ENCODE results near the gene ZC3H8. TPM values are rescaled to one million over a fixed set of nuclear protein-coding genes. Genes with fewer than 3 reads are reported as not detected.
A peak's percentile ranks its signal among the peaks of the same experiment; 100 is the strongest.

ZC3H8 gene
- total RNA-seq, 1 experiment from 2014 or later = 19.9 TPM

DNA sequence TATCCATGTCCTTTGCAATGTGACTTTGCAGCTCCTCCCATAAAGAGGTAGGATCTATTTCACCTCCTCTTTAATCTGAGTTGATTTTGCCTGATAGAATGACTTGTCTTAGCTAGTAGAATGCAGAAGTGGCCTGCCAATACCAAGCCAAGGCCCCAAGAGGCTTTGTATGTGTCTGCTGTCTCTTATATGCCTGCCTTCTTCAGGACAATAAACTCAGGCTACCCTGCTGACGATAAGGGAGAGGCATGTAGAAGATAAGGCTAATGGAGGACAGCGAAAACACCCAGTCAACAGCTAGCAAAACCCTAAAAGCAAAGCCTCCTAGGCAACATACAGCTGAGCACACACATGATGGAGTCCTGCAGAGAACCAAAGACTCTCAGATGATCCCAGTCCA is 1.8 kb upstream of the ZC3H8 start:
- Histone ChIP-seq H3K4me1 (peaks cover 12% of the 10 kb centered on the region; the same call in 1 of the 2 replicates), H3K36me3 (ENCODE audit: control insufficient read depth, insufficient read depth, low read length) (no peaks in the 10 kb centered on the region), H3K9me3 (no peaks in the 10 kb centered on the region), H3K4me3 (ENCODE audit: low read depth, low read length) (no peak overlapping the region), H3K27me3 (replicated peaks; ENCODE audit: control insufficient read depth, insufficient read depth, low read length) (no peaks in the 10 kb centered on the region)
- Mint-ChIP-seq H3K27me3 (ENCODE audit: insufficient read depth, unreplicated experiment) (no peaks in the 10 kb centered on the region), H3K9me3 (ENCODE audit: unreplicated experiment) (no peaks in the 10 kb centered on the region), H3K27ac (ENCODE audit: unreplicated experiment) (no peak overlapping the region), H3K4me1 (ENCODE audit: low read depth, unreplicated experiment) (peaks cover 5% of the 10 kb centered on the region), H3K36me3 (ENCODE audit: insufficient read depth, unreplicated experiment) (peaks cover 9% of the 10 kb centered on the region), H3K4me3 (ENCODE audit: unreplicated experiment) (no peak overlapping the region)
- TF ChIP-seq, protein P1, sequence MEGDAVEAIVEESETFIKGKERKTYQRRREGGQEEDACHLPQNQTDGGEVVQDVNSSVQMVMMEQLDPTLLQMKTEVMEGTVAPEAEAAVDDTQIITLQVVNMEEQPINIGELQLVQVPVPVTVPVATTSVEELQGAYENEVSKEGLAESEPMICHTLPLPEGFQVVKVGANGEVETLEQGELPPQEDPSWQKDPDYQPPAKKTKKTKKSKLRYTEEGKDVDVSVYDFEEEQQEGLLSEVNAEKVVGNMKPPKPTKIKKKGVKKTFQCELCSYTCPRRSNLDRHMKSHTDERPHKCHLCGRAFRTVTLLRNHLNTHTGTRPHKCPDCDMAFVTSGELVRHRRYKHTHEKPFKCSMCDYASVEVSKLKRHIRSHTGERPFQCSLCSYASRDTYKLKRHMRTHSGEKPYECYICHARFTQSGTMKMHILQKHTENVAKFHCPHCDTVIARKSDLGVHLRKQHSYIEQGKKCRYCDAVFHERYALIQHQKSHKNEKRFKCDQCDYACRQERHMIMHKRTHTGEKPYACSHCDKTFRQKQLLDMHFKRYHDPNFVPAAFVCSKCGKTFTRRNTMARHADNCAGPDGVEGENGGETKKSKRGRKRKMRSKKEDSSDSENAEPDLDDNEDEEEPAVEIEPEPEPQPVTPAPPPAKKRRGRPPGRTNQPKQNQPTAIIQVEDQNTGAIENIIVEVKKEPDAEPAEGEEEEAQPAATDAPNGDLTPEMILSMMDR (IDR thresholded peaks at IDR 0.05; ENCODE audit: insufficient read depth in 1 of 2, low read depth in 1 of 2, low read length in 1 of 2, severe bottlenecking in 1 of 2, unreplicated experiment in 1 of 2) = no peak
- no peak for DNase-seq
- intact Hi-C loops (cut with micrococcal nuclease; ENCODE audit: unreplicated experiment) = loop anchor here (5.0 to 10.0 kb wide), 4 partner anchors 134 to 372 kb away; partner anchors contain the start of genes ANAPC1, RGPD8 and TTL
- CTCF ChIA-PET = interaction anchor here (0.7 kb wide), 1 partner anchor 195 kb away, joined by 4 read pairs; no protein-coding TSS in a partner anchor
- BruUV-seq (replicated peaks) = no TSS peak
- POLR2A ChIA-PET = no interaction called here

DNA sequence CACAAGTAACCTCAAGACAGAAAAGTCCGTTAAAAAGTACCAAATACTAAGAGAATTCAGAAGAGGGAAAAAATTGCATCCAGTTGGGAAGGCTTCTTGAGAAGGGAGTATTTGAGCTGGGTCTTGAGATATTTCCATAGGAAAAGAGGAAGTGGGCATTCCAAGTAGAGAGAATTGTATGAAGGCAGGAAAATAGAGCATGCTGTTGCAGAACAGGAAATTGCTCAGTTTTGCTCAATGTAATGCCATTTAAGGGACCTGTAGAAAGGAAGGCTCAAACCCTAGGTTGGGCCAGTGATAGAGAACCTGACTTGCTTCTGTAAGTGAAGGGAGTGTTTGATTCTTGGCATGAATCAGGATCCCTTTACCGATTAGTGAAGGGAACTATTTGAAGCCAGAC is 1.0 kb upstream of the ZC3H8 start:
- Mint-ChIP-seq H3K9me3 (ENCODE audit: unreplicated experiment) (no peaks in the 10 kb centered on the region), H3K36me3 (ENCODE audit: insufficient read depth, unreplicated experiment) (peaks cover 9% of the 10 kb centered on the region), H3K27ac (ENCODE audit: unreplicated experiment) (no peak overlapping the region), H3K4me3 (ENCODE audit: unreplicated experiment) (no peak overlapping the region), H3K4me1 (ENCODE audit: low read depth, unreplicated experiment) (peaks cover 5% of the 10 kb centered on the region), H3K27me3 (ENCODE audit: insufficient read depth, unreplicated experiment) (no peaks in the 10 kb centered on the region)
- DNase-seq = no peak
- Histone ChIP-seq H3K27me3 (replicated peaks; ENCODE audit: control insufficient read depth, insufficient read depth, low read length) (no peaks in the 10 kb centered on the region), H3K4me3 (ENCODE audit: low read depth, low read length) (no peak overlapping the region), H3K36me3 (ENCODE audit: control insufficient read depth, insufficient read depth, low read length) (no peaks in the 10 kb centered on the region), H3K4me1 (peaks cover 12% of the 10 kb centered on the region; the same call in 1 of the 2 replicates), H3K9me3 (no peaks in the 10 kb centered on the region)
- ChIA-PET CTCF (no interaction called here), POLR2A (no interaction called here)
- BruUV-seq (replicated peaks) = no TSS peak
- intact Hi-C loops (cut with micrococcal nuclease; ENCODE audit: unreplicated experiment) = loop anchor here (5.0 to 10.0 kb wide), 4 partner anchors 134 to 371 kb away; partner anchors contain the start of genes ANAPC1, RGPD8 and TTL
- TF ChIP-seq, protein P1 (IDR thresholded peaks at IDR 0.05; ENCODE audit: insufficient read depth in 1 of 2, low read depth in 1 of 2, low read length in 1 of 2, severe bottlenecking in 1 of 2, unreplicated experiment in 1 of 2) = no peak

GRCh38 chr2:112253261-112253815 is 1.5 kb downstream of the ZC3H8 start:
- no peak overlapping the region for H3K27ac Mint-ChIP-seq (ENCODE audit: unreplicated experiment)
- H3K9me3 Mint-ChIP-seq (ENCODE audit: unreplicated experiment) = no peaks in the 10 kb centered on the region
- peak overlapping the region; percentile 78 for H3K4me3 Mint-ChIP-seq (ENCODE audit: unreplicated experiment)
- BruUV-seq (replicated peaks) = no TSS peak
- no peaks in the 10 kb centered on the region for H3K9me3 ChIP-seq
- H3K4me1 ChIP-seq = peaks cover 9% of the 10 kb centered on the region; the same call in 1 of the 2 replicates
- CTCF ChIA-PET = no interaction called here
- H3K36me3 Mint-ChIP-seq (ENCODE audit: insufficient read depth, unreplicated experiment) = peaks cover 9% of the 10 kb centered on the region
- DNase-seq = no peak
- no peaks in the 10 kb centered on the region for H3K27me3 Mint-ChIP-seq (ENCODE audit: insufficient read depth, unreplicated experiment)
- POLR2A ChIA-PET = no interaction called here
- H3K27me3 ChIP-seq (replicated peaks; ENCODE audit: control insufficient read depth, insufficient read depth, low read length) = no peaks in the 10 kb centered on the region
- TF ChIP-seq, protein P1 (IDR thresholded peaks at IDR 0.05; ENCODE audit: insufficient read depth in 1 of 2, low read depth in 1 of 2, low read length in 1 of 2, severe bottlenecking in 1 of 2, unreplicated experiment in 1 of 2) = no peak
- no peaks in the 10 kb centered on the region for H3K36me3 ChIP-seq (ENCODE audit: control insufficient read depth, insufficient read depth, low read length)
- intact Hi-C loops (cut with micrococcal nuclease; ENCODE audit: unreplicated experiment) = loop anchor here (10.0 kb wide), 1 partner anchor 369 kb away; the partner anchor contains the start of gene ANAPC1
- H3K4me3 ChIP-seq (ENCODE audit: low read depth, low read length) = no peak overlapping the region
- H3K4me1 Mint-ChIP-seq (ENCODE audit: low read depth, unreplicated experiment) = no peaks in the 10 kb centered on the region
